ENCODE results near the gene HOGA1.

Gene HOGA1

DNA sequence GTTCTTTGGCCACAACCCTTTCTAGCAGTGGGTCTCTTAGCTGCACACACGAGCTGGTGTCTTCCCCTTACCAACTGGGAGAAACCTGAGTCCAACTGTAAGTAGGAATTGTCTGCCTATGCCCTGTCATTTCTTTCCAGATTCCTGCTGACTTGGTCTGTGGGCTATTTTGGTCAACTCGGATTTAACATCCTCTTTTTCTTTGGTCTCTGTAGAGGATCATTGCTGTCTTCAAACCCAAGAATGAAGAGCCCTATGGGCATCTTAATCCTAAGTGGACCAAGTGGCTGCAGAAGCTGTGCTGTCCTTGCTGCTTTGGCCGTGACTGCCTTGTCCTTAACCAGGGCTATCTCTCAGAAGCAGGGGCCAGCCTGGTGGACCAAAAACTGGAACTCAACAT lies 66.5 kb downstream of the HOGA1 start:
- H3K4me3 ChIP-seq (ENCODE audit: low read depth, low read length), result no peak overlapping the region
- TF ChIP-seq, protein P1, sequence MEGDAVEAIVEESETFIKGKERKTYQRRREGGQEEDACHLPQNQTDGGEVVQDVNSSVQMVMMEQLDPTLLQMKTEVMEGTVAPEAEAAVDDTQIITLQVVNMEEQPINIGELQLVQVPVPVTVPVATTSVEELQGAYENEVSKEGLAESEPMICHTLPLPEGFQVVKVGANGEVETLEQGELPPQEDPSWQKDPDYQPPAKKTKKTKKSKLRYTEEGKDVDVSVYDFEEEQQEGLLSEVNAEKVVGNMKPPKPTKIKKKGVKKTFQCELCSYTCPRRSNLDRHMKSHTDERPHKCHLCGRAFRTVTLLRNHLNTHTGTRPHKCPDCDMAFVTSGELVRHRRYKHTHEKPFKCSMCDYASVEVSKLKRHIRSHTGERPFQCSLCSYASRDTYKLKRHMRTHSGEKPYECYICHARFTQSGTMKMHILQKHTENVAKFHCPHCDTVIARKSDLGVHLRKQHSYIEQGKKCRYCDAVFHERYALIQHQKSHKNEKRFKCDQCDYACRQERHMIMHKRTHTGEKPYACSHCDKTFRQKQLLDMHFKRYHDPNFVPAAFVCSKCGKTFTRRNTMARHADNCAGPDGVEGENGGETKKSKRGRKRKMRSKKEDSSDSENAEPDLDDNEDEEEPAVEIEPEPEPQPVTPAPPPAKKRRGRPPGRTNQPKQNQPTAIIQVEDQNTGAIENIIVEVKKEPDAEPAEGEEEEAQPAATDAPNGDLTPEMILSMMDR (IDR thresholded peaks at IDR 0.05; ENCODE audit: low read depth, low read length), result no peak
- TF ChIP-seq POLR2A (IDR thresholded peaks at IDR 0.05; ENCODE audit: extremely low read depth, insufficient read length), result no peak
- TF ChIP-seq, protein P2, sequence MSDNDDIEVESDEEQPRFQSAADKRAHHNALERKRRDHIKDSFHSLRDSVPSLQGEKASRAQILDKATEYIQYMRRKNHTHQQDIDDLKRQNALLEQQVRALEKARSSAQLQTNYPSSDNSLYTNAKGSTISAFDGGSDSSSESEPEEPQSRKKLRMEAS (IDR thresholded peaks at IDR 0.05; ENCODE audit: low read depth, low read length), result no peak
- no peak for TF ChIP-seq MYC (IDR thresholded peaks at IDR 0.05; ENCODE audit: low read depth, low read length)
- DNase-seq (ENCODE audit: low read depth), result no peak

DNA sequence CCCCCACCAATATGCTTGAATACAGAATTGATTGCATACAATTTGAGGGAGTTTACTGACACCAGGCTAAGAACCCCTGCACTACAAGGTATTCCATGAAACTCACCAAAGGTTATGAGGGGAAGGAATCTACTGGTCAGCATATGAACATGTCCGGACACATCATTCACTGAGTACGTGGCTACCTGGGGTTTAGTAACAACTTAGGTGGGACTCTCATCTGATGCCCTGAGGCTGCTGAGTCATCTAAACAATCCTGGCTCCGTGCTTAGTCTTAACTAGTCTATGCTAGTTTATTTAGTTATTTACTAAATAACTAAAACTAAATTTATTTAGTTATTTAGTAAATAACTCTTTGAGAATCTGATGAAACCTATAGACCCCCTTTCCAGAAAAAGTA lies 67.6 kb downstream of the HOGA1 start:
- H3K4me3 ChIP-seq (ENCODE audit: low read depth, low read length), result no peak overlapping the region
- no peak for TF ChIP-seq POLR2A (IDR thresholded peaks at IDR 0.05; ENCODE audit: extremely low read depth, insufficient read length)
- TF ChIP-seq, protein P1 (IDR thresholded peaks at IDR 0.05; ENCODE audit: low read depth, low read length), result no peak
- TF ChIP-seq, protein P2 (IDR thresholded peaks at IDR 0.05; ENCODE audit: low read depth, low read length), result no peak
- TF ChIP-seq MYC (IDR thresholded peaks at IDR 0.05; ENCODE audit: low read depth, low read length), result no peak

DNA sequence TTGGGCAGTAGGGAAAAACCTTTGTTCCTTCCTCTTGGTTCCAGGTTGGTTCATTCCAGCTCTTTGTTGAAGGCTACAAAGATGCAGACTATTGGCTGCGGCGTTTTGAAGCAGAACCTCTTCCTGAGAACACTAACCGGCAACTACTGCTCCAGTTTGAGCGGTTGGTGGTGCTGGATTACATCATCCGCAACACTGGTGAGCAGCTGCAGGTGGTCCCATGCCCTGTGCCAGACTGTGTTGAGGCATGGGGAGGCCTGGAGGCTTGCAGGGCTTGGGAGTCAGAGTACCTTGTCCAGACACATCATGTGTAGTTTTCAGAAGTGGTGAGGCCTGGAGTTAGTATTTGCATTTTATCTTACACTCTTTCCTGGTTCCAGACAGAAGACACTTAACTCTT lies 72.6 kb downstream of the HOGA1 start:
- TF ChIP-seq, protein P2 (IDR thresholded peaks at IDR 0.05; ENCODE audit: low read depth, low read length), result peak; percentile 54; the same call in 1 of the 2 replicates
- TF ChIP-seq, protein P1 (IDR thresholded peaks at IDR 0.05; ENCODE audit: low read depth, low read length), result no peak
- TF ChIP-seq POLR2A (IDR thresholded peaks at IDR 0.05; ENCODE audit: extremely low read depth, insufficient read length) (no peak), MYC (IDR thresholded peaks at IDR 0.05; ENCODE audit: low read depth, low read length) (peak; percentile 53; the same call in 1 of the 2 replicates)
- no peak overlapping the region for H3K4me3 ChIP-seq (ENCODE audit: low read depth, low read length)
- peak; percentile 75 for DNase-seq (ENCODE audit: low read depth)

More for the DNA sequence above, 67.6 kb downstream of the HOGA1 start:
- DNase-seq (ENCODE audit: low read depth), result no peak

DNA sequence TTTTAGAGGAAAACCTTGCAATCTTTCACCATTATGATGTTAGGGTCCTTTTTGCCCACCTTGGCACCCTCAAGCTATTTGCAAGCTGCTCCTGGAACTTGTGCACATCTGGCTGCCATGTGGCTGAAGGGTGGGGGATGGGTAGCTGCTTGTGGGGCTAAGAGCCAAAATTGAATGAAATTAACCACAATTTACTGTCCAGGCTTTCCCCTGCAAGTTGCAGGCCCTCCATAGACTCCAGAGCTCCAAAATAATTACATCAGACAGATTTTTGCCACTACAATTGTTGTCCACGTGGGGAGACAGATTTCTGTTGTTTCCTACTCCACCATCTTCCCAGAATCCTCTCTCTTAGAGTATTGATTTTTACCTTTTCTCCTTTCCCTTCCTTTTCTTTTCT lies 75.4 kb downstream of the HOGA1 start:
- TF ChIP-seq, protein P2 (IDR thresholded peaks at IDR 0.05; ENCODE audit: low read depth, low read length), result peak; percentile 95
- TF ChIP-seq, protein P1 (IDR thresholded peaks at IDR 0.05; ENCODE audit: low read depth, low read length), result no peak
- TF ChIP-seq POLR2A (IDR thresholded peaks at IDR 0.05; ENCODE audit: extremely low read depth, insufficient read length) (no peak), MYC (IDR thresholded peaks at IDR 0.05; ENCODE audit: low read depth, low read length) (peak; percentile 96)
- H3K4me3 ChIP-seq (ENCODE audit: low read depth, low read length), result no peak overlapping the region
- peak; percentile 54 for DNase-seq (ENCODE audit: low read depth)
